Suprapubic skin (tissue), 4 donors: Measurements from ENCODE around the gene CNOT3. TPM values are rescaled to one million over a fixed set of nuclear protein-coding genes. Genes with fewer than 3 reads are reported as not detected.

Experiments used
- DNase-seq, 2 donors: peaks; one replicate each; pipeline ENCODE4 v3.0.0-alpha.2; 2019; ENCODE audit warnings: low spot score in 2 of 2
- H3K27ac ChIP-seq: fragments of 200-600 bp; sonication (generic); one replicate; pipeline ENCODE4 v1.5.1; 2019
- H3K27me3 ChIP-seq: fragments of 200-600 bp; sonication (generic); one replicate; pipeline ENCODE4 v1.5.1; 2019
- H3K36me3 ChIP-seq: fragments of 200-600 bp; sonication (generic); one replicate; pipeline ENCODE4 v1.5.1; 2019
- H3K4me1 ChIP-seq: fragments of 200-600 bp; sonication (generic); one replicate; pipeline ENCODE4 v1.5.1; 2019
- H3K4me3 ChIP-seq: fragments of 200-600 bp; sonication (generic); one replicate; pipeline ENCODE4 v1.5.1; 2019; ENCODE audit warnings: mild to moderate bottlenecking
- H3K9me3 ChIP-seq: fragments of 200-600 bp; sonication (generic); one replicate; pipeline ENCODE4 v1.5.1; 2019
- CTCF ChIP-seq, 2 donors: fragments of 200-600 bp in 1 of 2; fragments of 450-650 bp in 1 of 2; sonication (generic) in 1 of 2; IDR thresholded peaks; one replicate each; pipeline ENCODE4 v1.5.1; 2016 to 2019; ENCODE audit warnings: antibody characterized with exemption in 2 of 2, mild to moderate bottlenecking in 1 of 2, moderate library complexity in 1 of 2
- EP300 ChIP-seq: sonication (generic); formaldehyde crosslinking; IDR thresholded peaks from one replicate; pipeline ENCODE4 v1.6.1; 2017; ENCODE audit warnings: antibody characterized with exemption
- POLR2A ChIP-seq, 2 donors: fragments of 450-650 bp; IDR thresholded peaks; one replicate each; pipeline ENCODE4 v1.6.1; 2017; ENCODE audit warnings: antibody characterized with exemption in 2 of 2, mild to moderate bottlenecking in 2 of 2, moderate library complexity in 2 of 2
- POLR2AphosphoS5 ChIP-seq, 3 donors: sonication (generic); formaldehyde crosslinking; IDR thresholded peaks; one replicate each; pipeline ENCODE4 v1.6.1; 2017; ENCODE audit warnings: antibody characterized with exemption in 3 of 3
- WGBS: methylation state at CpG from one replicate; pipeline ENCODE4 v1.1.5; 2018; 5-methylcytosine and 5-hydroxymethylcytosine counted together
- total RNA-seq, 4 donors: library from RNA; depleted of rRNA; stranded (reverse); fragments of >200 nt; gene quantifications; one replicate each; pipeline ENCODE4 v1.1.0, GENCODE V29; 2016

The CNOT3 gene
- total RNA-seq, 4 donors from 2014 or later = 27.3 to 40.7 (median 35.2) TPM

GRCh38 chr19:54152267-54152666 lies 14.7 kb downstream of the CNOT3 start:
- Histone ChIP-seq H3K36me3 (peaks cover 100% of the 10 kb centered on the region), H3K27me3 (no peaks in the 10 kb centered on the region), H3K4me1 (peaks cover 10% of the 10 kb centered on the region), H3K4me3 (no peak overlapping the region), H3K9me3 (no peaks in the 10 kb centered on the region), H3K27ac (no peak overlapping the region)
- TF ChIP-seq POLR2A (IDR thresholded peaks at IDR 0.05) (no peak), CTCF (IDR thresholded peaks at IDR 0.05) (no peak), POLR2AphosphoS5 (IDR thresholded peaks at IDR 0.05) (no peak)
- WGBS = 80% methylated on average over 1 of the region's 12 CpGs
- DNase-seq = no peak

- 86% methylated on average over 19 of the region's 25 CpGs for WGBS
- Histone ChIP-seq H3K4me1 (peaks cover 12% of the 10 kb centered on the region), H3K27ac (no peak overlapping the region), H3K36me3 (peaks cover 96% of the 10 kb centered on the region), H3K27me3 (no peaks in the 10 kb centered on the region), H3K4me3 (no peak overlapping the region), H3K9me3 (no peaks in the 10 kb centered on the region)
- DNase-seq = no peak
- TF ChIP-seq POLR2AphosphoS5 (IDR thresholded peaks at IDR 0.05) (no peak), POLR2A (IDR thresholded peaks at IDR 0.05) (no peak), EP300 (no peak), CTCF (IDR thresholded peaks at IDR 0.05) (no peak)
Measured at GRCh38 chr19:54152878-54153524, 15.4 kb downstream of the CNOT3 start.

GRCh38 chr19:54153731-54154326 lies 16.3 kb downstream of the CNOT3 start:
- Histone ChIP-seq H3K27ac (no peak overlapping the region), H3K27me3 (no peaks in the 10 kb centered on the region), H3K4me1 (peaks cover 20% of the 10 kb centered on the region), H3K9me3 (no peaks in the 10 kb centered on the region), H3K36me3 (peaks cover 88% of the 10 kb centered on the region), H3K4me3 (no peak overlapping the region)
- TF ChIP-seq EP300 (no peak), CTCF (IDR thresholded peaks at IDR 0.05) (no peak), POLR2AphosphoS5 (IDR thresholded peaks at IDR 0.05) (no peak)
- DNase-seq = no peak
- WGBS = 71% methylated on average over 9 of the region's 10 CpGs

GRCh38 chr19:54154603-54155345 lies 17.2 kb downstream of the CNOT3 start:
- Histone ChIP-seq H3K36me3 (peaks cover 78% of the 10 kb centered on the region), H3K4me1 (peaks cover 23% of the 10 kb centered on the region), H3K4me3 (no peak overlapping the region), H3K27me3 (no peaks in the 10 kb centered on the region), H3K27ac (no peak overlapping the region), H3K9me3 (no peaks in the 10 kb centered on the region)
- DNase-seq = no peak
- 73% methylated on average over 15 of the region's 18 CpGs for WGBS
- TF ChIP-seq POLR2A (IDR thresholded peaks at IDR 0.05) = no peak
- TF ChIP-seq POLR2AphosphoS5 (IDR thresholded peaks at IDR 0.05) = no peak
- TF ChIP-seq CTCF (IDR thresholded peaks at IDR 0.05) = no peak
- no peak for TF ChIP-seq EP300

GRCh38 chr19:54155694-54156093 lies 18.1 kb downstream of the CNOT3 start:
- Histone ChIP-seq H3K4me3 (no peak overlapping the region), H3K4me1 (peaks cover 30% of the 10 kb centered on the region), H3K27ac (no peak overlapping the region), H3K27me3 (no peaks in the 10 kb centered on the region), H3K9me3 (no peaks in the 10 kb centered on the region), H3K36me3 (peaks cover 69% of the 10 kb centered on the region)
- TF ChIP-seq POLR2A (IDR thresholded peaks at IDR 0.05) (no peak), EP300 (no peak), CTCF (IDR thresholded peaks at IDR 0.05) (no peak)
- DNase-seq = no peak
- WGBS = 78% methylated on average over 11 of the region's 19 CpGs
